BLaER1 (cell line): ENCODE data around the gene PPM1H.

Experiments
- H3K27ac ChIP-seq: shearing (Covaris generic); formaldehyde crosslinking; 2 replicates; pipeline ENCODE4 v1.8.1; 2022
- H3K27me3 ChIP-seq: shearing (Covaris generic); formaldehyde crosslinking; 2 replicates; pipeline ENCODE4 v1.8.1; 2022
- H3K36me3 ChIP-seq: shearing (Covaris generic); formaldehyde crosslinking; 2 replicates; pipeline ENCODE4 v1.8.1; 2022
- H3K4me1 ChIP-seq: shearing (Covaris generic); formaldehyde crosslinking; 2 replicates; pipeline ENCODE4 v1.8.1; 2022
- H3K4me2 ChIP-seq: shearing (Covaris generic); formaldehyde crosslinking; 2 replicates; pipeline ENCODE4 v1.8.1; 2022
- H3K4me3 ChIP-seq: shearing (Covaris generic); formaldehyde crosslinking; 2 replicates; pipeline ENCODE4 v1.8.1; 2022
- H3K9ac ChIP-seq: shearing (Covaris generic); formaldehyde crosslinking; 2 replicates; pipeline ENCODE4 v1.8.1; 2022
- H3K9me3 ChIP-seq: shearing (Covaris generic); formaldehyde crosslinking; 2 replicates; pipeline ENCODE4 v1.8.1; 2022
- H4K20me1 ChIP-seq: shearing (Covaris generic); formaldehyde crosslinking; 2 replicates; pipeline ENCODE4 v1.8.1; 2022
- Cebpa-rat ChIP-seq: shearing (Covaris generic); IDR thresholded peaks from 2 replicates; pipeline ENCODE4 v1.8.1; 2022

The PPM1H gene

DNA sequence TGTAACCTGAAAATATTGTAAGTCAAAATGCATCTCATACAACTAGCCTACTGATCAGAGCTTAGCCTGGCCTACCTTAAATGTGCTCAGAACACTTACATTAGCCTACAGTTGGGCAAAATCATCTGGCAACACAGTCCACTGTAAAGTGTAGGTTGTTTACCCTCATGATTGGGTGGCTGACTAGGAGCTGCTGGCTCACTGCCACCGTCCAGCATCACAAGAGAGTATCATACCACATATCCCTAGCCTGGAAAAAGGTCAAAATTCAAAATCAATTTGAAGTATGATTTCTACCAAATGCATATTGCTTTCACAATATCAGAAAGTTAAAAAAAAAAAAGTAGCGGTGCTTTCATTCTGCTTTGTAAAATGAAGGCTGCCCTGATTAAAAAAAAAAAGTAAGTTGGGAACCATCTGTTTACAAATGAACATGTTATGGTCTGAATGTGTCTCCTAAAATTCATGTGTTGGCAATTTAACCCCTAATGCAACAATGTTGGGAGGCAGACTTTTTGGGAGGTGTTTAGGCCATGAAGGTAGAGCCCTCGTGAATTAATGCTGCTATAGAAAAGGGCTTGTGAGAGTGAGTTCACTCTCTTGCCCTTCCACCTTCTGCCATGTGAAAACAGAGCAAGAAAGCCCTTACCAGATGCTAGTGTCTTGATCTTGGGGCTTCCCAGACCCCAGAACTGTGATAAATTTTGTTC lies 211.8 kb downstream of the PPM1H start:
- Histone ChIP-seq H3K27me3 (no peaks in the 10 kb centered on the region), H3K36me3 (0 out of 2 replicates have a peak, but pooled peaks cover 4% of the 10 kb centered on the region), H3K4me3 (no peak overlapping the region), H3K4me1 (0 out of 2 replicates have a peak, but pooled peaks cover 4% of the 10 kb centered on the region), H4K20me1 (no peaks in the 10 kb centered on the region), H3K4me2 (no peak overlapping the region), H3K27ac (no peak overlapping the region), H3K9ac (no peak overlapping the region), H3K9me3 (no peaks in the 10 kb centered on the region)
- no peak for TF ChIP-seq Cebpa-rat

DNA sequence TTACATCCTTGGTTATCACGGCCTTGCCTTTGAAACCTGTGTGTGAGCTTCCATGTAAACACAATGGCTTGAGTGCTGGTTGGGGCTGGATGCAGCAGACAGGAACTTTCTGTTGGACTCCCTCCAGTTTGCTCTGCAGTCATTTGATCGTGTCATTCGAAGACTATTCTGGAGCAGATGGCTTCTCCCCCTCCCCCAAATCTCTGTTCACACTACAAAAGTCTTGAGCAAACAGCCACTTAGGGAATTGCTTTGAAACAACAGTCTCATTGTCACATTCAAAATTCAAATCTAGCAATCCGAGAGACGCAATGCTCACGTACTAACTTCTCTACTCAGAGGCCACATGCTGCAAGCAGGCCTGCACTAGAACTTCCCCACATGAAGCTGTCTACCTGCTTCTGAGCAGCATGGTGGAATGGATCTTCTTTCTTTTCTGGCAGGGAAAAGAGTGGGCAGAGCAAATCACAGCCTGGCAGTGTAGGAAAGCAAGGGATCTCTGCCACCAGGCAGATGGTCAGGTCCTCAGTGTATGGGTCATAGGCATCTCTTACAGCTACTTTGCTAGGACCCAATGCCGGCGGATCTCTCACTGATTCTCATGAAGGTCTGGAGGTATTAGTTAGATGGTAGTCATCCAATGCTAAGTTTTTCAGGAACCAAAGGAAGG lies 214.2 kb downstream of the PPM1H start:
- H4K20me1 ChIP-seq, result no peaks in the 10 kb centered on the region
- H3K4me1 ChIP-seq, result 0 out of 2 replicates have a peak, but pooled peaks cover 4% of the 10 kb centered on the region
- no peaks in the 10 kb centered on the region for H3K27me3 ChIP-seq
- 0 out of 2 replicates have a peak, but pooled peaks cover 4% of the 10 kb centered on the region for H3K36me3 ChIP-seq
- no peak overlapping the region for H3K27ac ChIP-seq
- no peak overlapping the region for H3K4me2 ChIP-seq
- H3K4me3 ChIP-seq, result no peak overlapping the region
- H3K9me3 ChIP-seq, result no peaks in the 10 kb centered on the region
- no peak overlapping the region for H3K9ac ChIP-seq
- TF ChIP-seq Cebpa-rat, result no peak

DNA sequence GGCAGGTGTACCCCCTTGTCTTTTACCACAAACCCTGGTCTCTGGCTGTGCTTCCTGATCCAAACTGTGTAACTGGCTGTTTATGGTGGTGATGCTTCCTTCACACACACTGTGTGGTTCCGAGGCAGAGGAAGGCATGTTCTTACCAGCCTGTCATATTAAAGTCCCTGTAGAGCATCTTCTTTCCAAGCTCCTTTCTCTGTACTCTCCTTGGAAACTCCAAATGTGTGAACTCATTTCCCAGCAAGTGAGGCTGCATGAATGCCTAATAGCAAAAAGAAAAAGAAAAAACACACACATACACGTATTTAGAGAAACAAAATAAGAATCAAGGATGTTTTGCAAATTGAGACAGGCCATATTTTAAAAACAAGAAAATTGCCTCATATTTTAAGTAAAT lies 214.9 kb downstream of the PPM1H start:
- Histone ChIP-seq H3K9ac (no peak overlapping the region), H3K4me1 (0 out of 2 replicates have a peak, but pooled peaks cover 4% of the 10 kb centered on the region), H3K27ac (no peak overlapping the region), H3K4me3 (no peak overlapping the region), H3K27me3 (no peaks in the 10 kb centered on the region), H3K4me2 (no peak overlapping the region), H3K36me3 (0 out of 2 replicates have a peak, but pooled peaks cover 4% of the 10 kb centered on the region), H3K9me3 (no peaks in the 10 kb centered on the region), H4K20me1 (no peaks in the 10 kb centered on the region)
- no peak for TF ChIP-seq Cebpa-rat

DNA sequence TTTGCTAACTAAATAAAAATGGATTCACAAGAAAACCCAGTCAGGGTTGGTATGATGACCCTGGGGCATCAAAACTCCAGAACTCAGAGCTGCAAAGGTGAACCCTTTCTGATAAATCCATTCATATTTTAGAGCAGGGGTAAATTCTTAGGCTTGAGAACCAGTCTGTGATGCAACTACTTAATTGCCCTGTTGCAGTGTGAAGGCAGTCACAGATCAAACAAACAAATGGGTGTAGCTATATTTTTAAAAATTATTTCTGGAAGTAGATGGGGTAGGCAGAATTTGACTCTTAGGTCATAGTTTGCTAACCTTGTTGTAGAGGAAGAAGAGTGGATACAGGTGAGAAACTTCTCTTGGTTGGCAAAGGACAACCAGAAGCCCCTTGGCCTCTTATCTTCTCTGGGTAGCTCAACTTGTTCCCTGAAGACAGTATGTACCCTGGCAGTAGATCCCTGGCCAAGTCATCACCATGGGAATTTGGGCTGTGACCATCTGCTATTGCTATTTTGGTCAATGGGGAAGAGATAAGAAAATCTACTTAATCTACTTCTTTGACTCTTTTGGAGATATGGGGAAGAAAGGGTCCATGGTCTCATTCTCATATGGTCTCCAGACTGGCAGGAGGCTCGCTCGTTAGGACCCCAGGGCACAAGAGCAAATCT lies 216.1 kb downstream of the PPM1H start:
- H4K20me1 ChIP-seq, result no peaks in the 10 kb centered on the region
- H3K36me3 ChIP-seq, result 0 out of 2 replicates have a peak, but pooled peaks cover 4% of the 10 kb centered on the region
- no peak overlapping the region for H3K4me2 ChIP-seq
- no peak for TF ChIP-seq Cebpa-rat
- H3K9ac ChIP-seq, result no peak overlapping the region
- 0 out of 2 replicates have a peak, but pooled peaks cover 4% of the 10 kb centered on the region for H3K4me1 ChIP-seq
- H3K27me3 ChIP-seq, result no peaks in the 10 kb centered on the region
- H3K27ac ChIP-seq, result no peak overlapping the region
- no peaks in the 10 kb centered on the region for H3K9me3 ChIP-seq
- H3K4me3 ChIP-seq, result no peak overlapping the region

DNA sequence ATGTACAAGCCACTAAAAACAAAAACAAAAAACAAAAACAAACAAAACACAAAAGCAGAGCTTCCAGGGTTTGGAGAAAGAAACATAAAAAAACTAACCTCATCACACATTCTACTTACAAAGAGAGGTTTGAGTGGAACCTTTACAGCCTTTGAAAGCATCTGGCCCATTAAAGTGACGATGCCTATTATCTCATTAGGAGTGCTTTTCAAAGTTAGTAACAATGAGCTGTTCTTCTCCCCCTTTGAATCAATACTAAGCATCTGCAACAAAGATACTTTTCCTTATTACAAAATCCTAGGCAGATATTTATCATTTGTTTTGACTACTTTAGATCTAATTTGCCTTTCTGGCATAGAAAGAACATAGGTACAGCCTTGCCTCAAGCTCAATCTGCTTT lies 217.3 kb downstream of the PPM1H start:
- no peaks in the 10 kb centered on the region for H4K20me1 ChIP-seq
- H3K27me3 ChIP-seq, result no peaks in the 10 kb centered on the region
- 0 out of 2 replicates have a peak, but pooled peaks cover 4% of the 10 kb centered on the region for H3K4me1 ChIP-seq
- H3K4me2 ChIP-seq, result no peak overlapping the region
- no peaks in the 10 kb centered on the region for H3K9me3 ChIP-seq
- H3K9ac ChIP-seq, result no peak overlapping the region
- H3K27ac ChIP-seq, result no peak overlapping the region
- no peak overlapping the region for H3K4me3 ChIP-seq
- no peak for TF ChIP-seq Cebpa-rat
- H3K36me3 ChIP-seq, result 0 out of 2 replicates have a peak, but pooled peaks cover 4% of the 10 kb centered on the region

DNA sequence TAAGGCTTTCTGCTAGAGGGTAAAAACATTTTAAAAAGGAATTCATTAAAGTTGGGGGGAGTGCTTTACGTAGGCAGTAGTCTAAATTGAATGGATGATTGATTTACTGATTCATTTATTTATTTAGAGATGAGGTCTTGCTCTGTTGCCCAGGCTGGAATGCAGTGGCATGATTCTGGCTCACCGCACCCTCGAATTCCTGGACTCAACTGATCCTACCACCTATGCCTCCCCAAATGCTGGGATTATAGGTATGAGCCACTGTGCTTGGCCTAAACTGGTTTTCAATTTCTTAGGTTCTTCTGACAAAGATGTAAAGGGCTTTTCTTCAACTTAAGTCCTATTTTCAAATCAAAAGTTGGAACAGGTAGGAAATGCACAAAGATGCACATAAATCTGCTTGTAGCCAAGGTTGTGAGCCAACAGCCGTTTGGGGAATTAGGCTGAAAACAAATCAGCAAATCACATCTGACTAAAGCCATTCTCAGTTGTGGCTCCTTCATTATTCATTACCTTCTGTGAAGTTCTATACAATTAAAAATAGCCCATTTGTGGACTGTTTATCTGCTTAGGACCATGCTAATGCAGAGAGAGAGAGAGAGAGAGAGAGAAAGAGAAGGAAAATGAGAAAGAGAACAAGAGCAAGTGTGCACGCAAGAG lies 218.0 kb downstream of the PPM1H start:
- Histone ChIP-seq H3K4me2 (no peak overlapping the region), H3K9me3 (no peaks in the 10 kb centered on the region), H4K20me1 (no peaks in the 10 kb centered on the region), H3K9ac (no peak overlapping the region), H3K4me1 (peaks cover 5% of the 10 kb centered on the region; the same call in 1 of the 2 replicates), H3K27ac (no peak overlapping the region), H3K27me3 (no peaks in the 10 kb centered on the region), H3K4me3 (no peak overlapping the region), H3K36me3 (0 out of 2 replicates have a peak, but pooled peaks cover 4% of the 10 kb centered on the region)
- TF ChIP-seq Cebpa-rat, result no peak

DNA sequence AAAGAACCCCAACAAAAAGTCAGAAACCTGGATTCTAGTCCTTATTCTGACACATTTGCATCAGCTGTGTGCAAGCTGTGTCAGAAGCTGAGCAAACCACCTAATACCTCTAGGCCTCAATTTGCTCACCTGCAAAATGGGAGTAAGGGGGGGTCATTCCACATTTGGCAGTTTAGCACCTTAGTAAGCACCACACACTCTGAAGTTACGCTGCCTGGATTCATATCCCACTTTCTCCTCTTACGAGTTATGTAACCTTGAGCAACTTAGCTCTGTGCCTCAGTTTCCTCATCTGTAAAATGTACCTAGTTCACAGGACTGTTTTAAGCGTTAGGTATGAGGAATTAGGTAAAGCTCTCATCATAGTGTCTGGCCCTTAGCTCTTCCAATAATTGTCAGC lies 218.9 kb downstream of the PPM1H start:
- H3K36me3 ChIP-seq, result 0 out of 2 replicates have a peak, but pooled peaks cover 4% of the 10 kb centered on the region
- H3K9ac ChIP-seq, result no peak overlapping the region
- H3K9me3 ChIP-seq, result no peaks in the 10 kb centered on the region
- no peak overlapping the region for H3K27ac ChIP-seq
- TF ChIP-seq Cebpa-rat, result no peak
- peaks cover 14% of the 10 kb centered on the region for H3K4me1 ChIP-seq
- H4K20me1 ChIP-seq, result no peaks in the 10 kb centered on the region
- no peak overlapping the region for H3K4me3 ChIP-seq
- H3K27me3 ChIP-seq, result no peaks in the 10 kb centered on the region
- no peak overlapping the region for H3K4me2 ChIP-seq

DNA sequence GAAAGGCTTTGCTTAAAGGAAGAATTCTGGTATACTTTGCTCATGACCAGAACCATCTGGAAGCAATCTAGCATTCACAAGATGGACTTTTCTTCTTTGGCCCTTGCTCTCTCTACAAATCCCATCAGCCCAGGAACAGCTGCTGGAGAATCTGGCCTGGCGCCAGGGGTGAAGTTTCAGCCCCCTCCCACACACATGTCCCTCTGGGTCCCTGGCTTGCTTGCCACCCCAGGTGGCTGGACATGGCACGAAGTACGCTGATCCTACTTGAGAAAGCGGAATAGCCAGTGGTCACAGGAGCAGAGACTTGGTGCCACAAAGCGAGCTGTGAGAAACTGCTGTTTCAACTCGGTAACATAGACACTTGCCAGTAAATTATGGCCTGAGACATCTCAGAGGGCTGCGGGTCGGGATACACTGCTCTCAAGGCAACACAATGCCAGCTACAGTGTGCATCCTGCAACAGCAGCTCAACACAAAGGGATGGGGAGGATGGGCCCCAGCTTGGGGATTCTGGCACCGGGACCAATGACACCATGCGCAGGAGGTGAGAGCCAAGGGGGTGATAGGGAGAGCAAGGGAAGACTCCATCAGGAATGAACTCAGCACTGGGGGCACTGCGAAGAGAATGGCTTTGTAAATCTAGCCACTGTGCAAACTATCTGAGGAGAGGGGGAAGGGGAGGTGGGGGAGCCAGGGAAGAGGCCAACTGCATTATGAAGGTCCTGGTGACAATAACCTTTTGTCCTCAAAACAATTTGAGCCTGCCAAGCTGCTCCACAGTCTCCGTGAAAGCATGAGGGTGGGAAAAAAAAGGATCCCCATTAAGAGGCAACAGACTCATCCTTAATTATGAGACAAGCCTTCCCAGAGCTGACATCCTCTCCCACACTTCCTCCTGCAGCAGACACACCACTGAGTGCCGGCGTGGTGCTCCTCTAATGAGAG lies 219.9 kb downstream of the PPM1H start:
- Histone ChIP-seq H3K4me3 (no peak overlapping the region), H3K4me2 (no peak overlapping the region), H3K27ac (no peak overlapping the region), H3K4me1 (peaks cover 15% of the 10 kb centered on the region), H3K9me3 (no peaks in the 10 kb centered on the region), H3K36me3 (0 out of 2 replicates have a peak, but pooled peaks cover 4% of the 10 kb centered on the region), H3K9ac (no peak overlapping the region), H3K27me3 (no peaks in the 10 kb centered on the region), H4K20me1 (no peaks in the 10 kb centered on the region)
- no peak for TF ChIP-seq Cebpa-rat
